ENCODE measurements around the gene KCNQ5. TPM values are rescaled to one million over a fixed set of nuclear protein-coding genes. Genes with fewer than 3 reads are reported as not detected.

The KCNQ5 gene
- total RNA-seq, 1 experiment from 2014 or later = 0.07 TPM

DNA sequence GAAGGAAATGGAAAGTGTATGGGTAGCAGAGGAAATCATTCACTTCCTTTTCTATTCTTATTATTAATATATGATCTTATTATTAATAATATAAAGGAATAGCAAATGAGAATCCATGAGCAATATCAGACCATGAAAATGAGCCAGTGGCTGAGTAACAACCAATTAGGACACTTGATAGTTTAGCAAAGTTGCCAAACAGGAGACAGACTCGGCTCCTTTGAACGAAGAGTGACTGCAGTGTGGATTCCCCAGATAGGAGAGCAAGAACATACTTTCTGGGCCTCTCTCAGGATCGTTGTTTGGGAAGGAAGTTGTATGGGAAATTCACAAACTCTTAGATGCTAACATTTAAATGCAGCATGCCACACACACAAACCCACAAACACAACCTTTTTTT, 381.4 kb downstream of the KCNQ5 start:
- Histone ChIP-seq H3K14ac (ENCODE audit: insufficient read depth, low read length) (no peak overlapping the region), H3K18ac (ENCODE audit: insufficient read length, low read depth, low read length) (no peak overlapping the region), H2BK20ac (ENCODE audit: low read depth, low read length, poor library complexity, severe bottlenecking) (no peak overlapping the region), H3K79me2 (ENCODE audit: insufficient read depth, low read length) (no peaks in the 10 kb centered on the region), H4K5ac (ENCODE audit: insufficient read length, low read depth, low read length) (no peak overlapping the region), H3K4me2 (ENCODE audit: insufficient read depth, insufficient read length, low read length) (no peak overlapping the region), H2BK120ac (ENCODE audit: low read depth, low read length, poor library complexity, severe bottlenecking) (no peak overlapping the region), H3K23me2 (ENCODE audit: insufficient read length, low read depth, low read length, poor library complexity, severe bottlenecking) (no peaks in the 10 kb centered on the region), H2AK5ac (ENCODE audit: insufficient read length, low read length) (no peak overlapping the region), H3T11ph (ENCODE audit: low read length) (no peak overlapping the region), H3K23ac (ENCODE audit: insufficient read length, low read depth, low read length) (no peak overlapping the region), H3K9ac (ENCODE audit: extremely low read depth, insufficient read length, low read length) (no peak overlapping the region), H2BK5ac (ENCODE audit: insufficient read length, low read length) (no peak overlapping the region), H2AFZ (ENCODE audit: low read length) (no peak overlapping the region), H2BK15ac (ENCODE audit: low read depth, low read length) (no peak overlapping the region), H3K4me1 (ENCODE audit: insufficient read depth, low read length) (no peaks in the 10 kb centered on the region; the same call in 1 of the 2 replicates), H4K20me1 (ENCODE audit: control insufficient read depth, insufficient read depth, insufficient read length) (no peaks in the 10 kb centered on the region), H3K79me1 (ENCODE audit: insufficient read depth, low read depth, low read length, poor library complexity, severe bottlenecking) (no peaks in the 10 kb centered on the region), H4K8ac (replicated peaks; ENCODE audit: insufficient read length, low read depth, low read length) (no peak overlapping the region), H3K4ac (ENCODE audit: low read depth, low read length) (no peak overlapping the region), H3K27me3 (ENCODE audit: insufficient read depth, low read length) (no peaks in the 10 kb centered on the region), H3K56ac (ENCODE audit: insufficient read length, low read depth, low read length) (no peak overlapping the region), H2BK12ac (ENCODE audit: insufficient read length, low read depth, low read length) (no peak overlapping the region), H3K9me3 (ENCODE audit: control insufficient read depth, low read depth, low read length) (no peaks in the 10 kb centered on the region), H3K27ac (ENCODE audit: insufficient read length, low read depth, low read length) (no peak overlapping the region), H4K91ac (ENCODE audit: insufficient read length, low read depth, low read length) (no peak overlapping the region)
- H3K27me3 Mint-ChIP-seq (ENCODE audit: low read depth) = no peaks in the 10 kb centered on the region
- no peaks in the 10 kb centered on the region for H3K36me3 Mint-ChIP-seq (ENCODE audit: insufficient read depth in 1 of 3, low read depth in 3 of 3)
- TF ChIP-seq, protein P1, sequence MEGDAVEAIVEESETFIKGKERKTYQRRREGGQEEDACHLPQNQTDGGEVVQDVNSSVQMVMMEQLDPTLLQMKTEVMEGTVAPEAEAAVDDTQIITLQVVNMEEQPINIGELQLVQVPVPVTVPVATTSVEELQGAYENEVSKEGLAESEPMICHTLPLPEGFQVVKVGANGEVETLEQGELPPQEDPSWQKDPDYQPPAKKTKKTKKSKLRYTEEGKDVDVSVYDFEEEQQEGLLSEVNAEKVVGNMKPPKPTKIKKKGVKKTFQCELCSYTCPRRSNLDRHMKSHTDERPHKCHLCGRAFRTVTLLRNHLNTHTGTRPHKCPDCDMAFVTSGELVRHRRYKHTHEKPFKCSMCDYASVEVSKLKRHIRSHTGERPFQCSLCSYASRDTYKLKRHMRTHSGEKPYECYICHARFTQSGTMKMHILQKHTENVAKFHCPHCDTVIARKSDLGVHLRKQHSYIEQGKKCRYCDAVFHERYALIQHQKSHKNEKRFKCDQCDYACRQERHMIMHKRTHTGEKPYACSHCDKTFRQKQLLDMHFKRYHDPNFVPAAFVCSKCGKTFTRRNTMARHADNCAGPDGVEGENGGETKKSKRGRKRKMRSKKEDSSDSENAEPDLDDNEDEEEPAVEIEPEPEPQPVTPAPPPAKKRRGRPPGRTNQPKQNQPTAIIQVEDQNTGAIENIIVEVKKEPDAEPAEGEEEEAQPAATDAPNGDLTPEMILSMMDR (conservative IDR thresholded peaks at IDR 0.05) = no peak
- no peaks in the 10 kb centered on the region for H3K9me3 Mint-ChIP-seq
- no peaks in the 10 kb centered on the region for H3K4me1 Mint-ChIP-seq
- H3K4me3 Mint-ChIP-seq = no peak overlapping the region
- WGBS (ENCODE audit: extremely low coverage, insufficient read length, low lambda C conversion rate) = no CpG with 5 or more reads among the region's 3 CpGs
- DNase-seq = no peak
- H3K27ac Mint-ChIP-seq = no peak overlapping the region

Measured in H9 (cell line).